DMS53 treated with DMSO at 0.1 percent for 48 hours (cell line): ENCODE measurements around the gene NFASC.

Experiments
- DNase-seq: peaks from one replicate; lab custom pipeline; 2025; ENCODE audit not compliant: unreplicated experiment; lab: John Stamatoyannopoulos, UW

NFASC gene

GRCh38 chr1:204979306-204979705 lies 108.6 kb downstream of the NFASC start:
- no peak for DNase-seq

GRCh38 chr1:204979891-204980649 lies 109.4 kb downstream of the NFASC start:
- DNase-seq = no peak

GRCh38 chr1:204980840-204981405 lies 110.3 kb downstream of the NFASC start:
- no peak for DNase-seq

DNA sequence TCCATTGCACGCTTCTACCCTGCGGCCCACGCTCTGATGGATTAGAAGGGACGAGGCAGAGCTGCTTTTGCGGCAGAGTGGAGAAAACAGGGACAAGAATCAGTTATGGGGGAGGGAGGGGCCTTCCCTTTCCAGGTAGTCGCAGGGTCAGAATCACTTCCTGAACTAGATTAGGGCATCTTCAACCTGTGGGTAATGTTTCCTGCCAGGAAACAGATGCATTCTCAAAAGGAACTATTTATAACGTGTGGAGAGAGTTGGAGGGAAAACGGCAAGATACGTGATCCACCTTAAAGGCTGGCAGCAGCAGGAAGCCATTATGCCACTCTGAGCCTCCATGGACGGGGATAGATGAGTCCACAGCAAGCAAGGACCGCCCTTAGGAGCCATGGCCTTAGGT lies 112.5 kb downstream of the NFASC start:
- no peak for DNase-seq

- DNase-seq = no peak
Measured at GRCh38 chr1:204983881-204984280, 113.2 kb downstream of the NFASC start.

DNA sequence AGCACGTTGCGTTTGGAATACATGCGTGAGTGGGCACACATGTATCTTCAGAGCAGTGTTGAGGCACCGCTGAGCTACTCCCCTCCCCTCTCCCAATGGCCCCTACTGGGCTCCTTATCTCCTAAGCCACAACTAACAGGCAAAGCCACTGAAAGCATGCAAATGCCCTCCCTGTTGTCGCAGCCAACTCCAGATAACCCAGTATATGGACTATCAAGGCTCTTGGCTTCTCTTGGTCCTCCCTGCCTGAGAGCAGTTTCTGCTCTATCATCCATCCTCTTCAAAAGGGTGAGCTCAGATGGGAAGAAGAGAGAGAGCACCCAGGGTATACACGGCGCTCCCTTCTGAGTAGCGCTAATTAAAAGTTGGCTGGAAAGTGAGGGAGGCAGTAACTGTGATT lies 113.8 kb downstream of the NFASC start:
- DNase-seq = no peak

DNA sequence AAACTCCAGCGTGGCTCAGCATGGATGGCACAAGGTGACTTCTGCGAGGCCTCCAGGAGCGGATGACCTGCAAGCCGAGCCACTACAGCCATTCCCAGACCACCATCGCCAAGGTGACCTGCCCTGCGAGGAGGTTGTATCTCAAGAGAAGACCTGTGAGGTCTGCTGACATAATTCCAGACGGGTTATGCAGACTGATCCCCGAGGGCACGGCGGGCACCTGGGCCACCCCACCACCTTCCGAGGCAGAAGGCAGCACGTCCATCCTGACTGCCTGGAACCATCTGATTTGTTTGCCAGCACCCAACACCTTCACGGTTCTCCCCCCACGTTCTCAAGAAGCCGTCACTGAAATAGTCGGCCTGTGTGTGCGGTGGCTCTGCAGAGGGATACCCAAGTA lies 115.5 kb downstream of the NFASC start:
- no peak for DNase-seq

- no peak for DNase-seq
Measured at GRCh38 chr1:204987689-204988088, 117.0 kb downstream of the NFASC start.

DNA sequence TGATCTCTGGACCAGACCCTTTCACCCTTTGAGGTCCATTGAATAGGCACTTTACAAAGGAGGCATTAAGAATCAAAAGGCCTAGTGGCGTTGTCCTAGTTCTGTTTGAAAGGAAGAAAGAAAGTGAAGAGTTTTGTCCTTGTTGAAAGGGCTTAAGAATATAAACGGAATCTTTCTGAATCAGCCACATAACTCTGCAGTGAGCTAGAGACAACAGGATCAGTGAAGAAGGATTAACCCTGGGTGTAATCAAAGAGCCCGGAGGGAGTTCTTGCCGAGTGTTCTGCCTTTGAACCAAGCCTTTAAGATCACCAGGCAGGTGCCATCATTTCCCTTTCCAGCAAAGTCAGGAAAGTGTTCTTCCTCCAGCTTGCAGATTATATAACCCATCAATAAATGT lies 117.5 kb downstream of the NFASC start:
- DNase-seq = no peak

GRCh38 chr1:204989266-204990058 lies 118.8 kb downstream of the NFASC start:
- DNase-seq = peak; percentile 86

- DNase-seq = no peak
Measured at GRCh38 chr1:204990059-204990664, 119.5 kb downstream of the NFASC start.

GRCh38 chr1:204990721-204991341 lies 120.2 kb downstream of the NFASC start:
- DNase-seq = no peak

DNA sequence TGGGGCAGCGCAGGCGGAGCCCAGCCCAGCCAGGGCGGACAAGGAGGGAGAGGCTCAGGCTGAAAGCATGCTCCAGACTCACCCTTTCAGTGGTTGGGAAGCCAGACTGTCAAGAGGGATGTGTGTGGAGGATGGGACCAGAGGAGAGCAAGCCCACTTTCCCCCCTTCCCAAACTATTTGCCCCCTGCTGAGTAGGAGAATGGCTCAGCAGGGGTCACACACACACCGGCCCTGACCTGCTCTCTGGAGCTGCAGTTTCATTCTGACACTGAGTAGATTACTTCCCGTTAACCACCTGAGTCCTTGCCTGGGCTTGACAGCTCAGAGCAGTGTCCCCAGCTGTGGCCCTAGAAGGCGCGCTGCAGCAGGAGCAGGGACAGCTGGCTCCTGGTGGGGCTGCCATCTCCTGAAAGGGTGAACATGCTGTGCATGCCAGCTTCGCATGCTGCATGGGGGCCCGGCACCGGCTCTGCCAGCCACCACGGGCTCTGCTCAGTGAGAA lies 120.7 kb downstream of the NFASC start:
- DNase-seq = no peak

DNA sequence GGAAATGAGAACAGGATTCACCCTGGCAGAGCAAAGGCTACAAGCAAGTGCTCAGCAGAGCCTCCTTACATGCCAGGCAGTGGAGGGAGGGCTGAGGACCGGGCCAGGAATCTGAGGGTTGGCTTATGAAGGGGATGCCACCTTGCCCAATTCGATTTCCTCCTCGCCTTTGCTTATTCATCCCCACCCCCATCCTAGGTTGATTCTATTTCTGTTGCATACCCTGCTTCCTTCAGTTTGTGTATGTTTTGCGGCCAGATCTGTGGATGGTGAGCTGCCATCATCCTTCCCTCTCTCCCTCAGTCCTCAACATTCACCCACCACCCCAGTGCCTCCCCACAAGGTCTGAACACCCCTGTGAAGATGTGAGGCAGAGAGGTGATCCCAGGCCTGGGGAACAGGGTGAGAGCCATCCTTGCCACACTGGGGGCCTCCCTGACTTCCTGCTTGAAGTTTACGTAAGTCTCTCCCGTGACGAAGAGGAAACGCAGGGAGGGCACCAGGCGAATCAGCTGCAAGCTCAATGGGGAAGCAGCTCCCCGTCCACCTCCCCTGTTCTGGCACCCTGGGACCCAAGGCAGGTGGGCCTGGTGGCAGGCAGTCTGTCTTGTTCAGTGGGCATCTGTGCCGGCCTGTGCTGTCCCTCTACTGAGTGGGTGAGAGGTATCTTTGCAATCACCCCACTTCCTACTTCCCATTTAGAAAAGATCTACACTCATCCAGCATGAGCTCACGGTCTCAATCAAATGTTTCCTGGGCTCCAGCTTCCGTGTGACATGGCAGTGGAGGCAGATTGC lies 121.7 kb downstream of the NFASC start:
- DNase-seq = no peak

DNA sequence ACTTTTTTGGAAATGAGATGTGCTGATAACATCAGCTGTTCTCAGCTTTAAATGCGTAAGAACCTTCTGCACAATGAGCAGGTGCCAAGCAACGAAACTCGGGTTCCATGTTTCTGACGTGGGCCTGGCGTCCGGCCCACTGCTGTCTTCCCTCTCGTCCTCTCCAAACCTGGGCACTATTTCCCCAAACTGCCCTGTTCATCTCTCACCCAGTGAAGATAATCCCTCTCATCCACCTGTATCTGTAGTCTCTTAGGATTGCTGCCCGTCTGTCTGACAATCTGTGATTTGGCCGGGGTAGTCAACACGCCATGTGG lies 122.3 kb downstream of the NFASC start:
- no peak for DNase-seq

DNA sequence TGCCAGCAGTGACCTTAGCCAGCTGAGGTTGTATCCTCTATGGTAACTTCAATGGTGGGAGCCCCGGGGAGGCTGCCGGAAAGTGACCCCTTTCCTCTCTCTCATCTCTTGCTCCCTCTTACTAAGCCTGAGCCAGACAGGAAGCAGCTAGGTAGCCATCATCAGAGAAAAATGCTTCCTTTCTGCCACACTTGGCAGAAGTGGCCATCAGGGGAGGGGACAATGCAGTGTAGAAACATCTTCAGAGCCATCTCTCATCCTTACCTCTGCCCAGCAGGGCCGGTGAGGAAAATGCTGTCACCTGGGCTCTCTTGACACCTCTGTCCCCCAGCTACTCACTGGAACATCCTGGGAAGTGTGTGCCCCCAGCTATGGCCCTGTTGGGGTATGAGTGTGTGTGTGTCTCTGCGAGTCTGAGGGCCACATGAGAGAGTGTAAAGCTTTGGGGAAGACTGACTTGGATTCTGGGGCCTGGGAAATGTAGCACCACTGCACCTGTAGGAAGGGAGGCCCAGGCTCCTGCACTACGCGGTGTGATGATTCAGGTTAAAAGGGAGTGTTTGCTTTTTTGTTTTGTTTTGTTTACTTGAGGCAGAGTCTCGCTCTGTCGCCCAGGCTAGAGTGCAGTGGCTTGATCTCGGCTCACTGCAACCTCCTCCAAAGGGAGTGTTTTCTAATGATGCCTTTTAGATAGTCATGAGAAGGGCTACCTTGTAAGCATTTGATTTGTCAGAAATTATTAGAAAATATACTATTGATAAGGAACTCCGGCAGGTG lies 123.6 kb downstream of the NFASC start:
- peak; percentile 12 for DNase-seq

DNA sequence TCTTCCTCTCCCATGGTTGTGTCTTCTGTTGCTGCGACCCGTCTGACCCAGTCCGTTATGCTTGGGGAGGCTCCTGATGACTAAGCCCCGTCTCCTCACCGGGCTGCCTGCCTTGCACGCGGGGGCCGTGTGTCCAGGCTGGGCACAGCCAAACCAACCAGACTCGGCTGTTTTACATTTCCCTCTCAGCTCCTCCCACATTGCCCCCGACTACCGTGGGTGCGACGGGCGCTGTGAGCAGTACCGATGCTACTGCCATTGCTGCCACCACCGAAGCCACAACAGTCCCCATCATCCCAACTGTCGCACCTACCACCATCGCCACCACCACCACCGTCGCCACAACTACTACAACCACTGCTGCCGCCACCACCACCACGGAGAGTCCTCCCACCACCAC lies 126.3 kb downstream of the NFASC start:
- no peak for DNase-seq

DNA sequence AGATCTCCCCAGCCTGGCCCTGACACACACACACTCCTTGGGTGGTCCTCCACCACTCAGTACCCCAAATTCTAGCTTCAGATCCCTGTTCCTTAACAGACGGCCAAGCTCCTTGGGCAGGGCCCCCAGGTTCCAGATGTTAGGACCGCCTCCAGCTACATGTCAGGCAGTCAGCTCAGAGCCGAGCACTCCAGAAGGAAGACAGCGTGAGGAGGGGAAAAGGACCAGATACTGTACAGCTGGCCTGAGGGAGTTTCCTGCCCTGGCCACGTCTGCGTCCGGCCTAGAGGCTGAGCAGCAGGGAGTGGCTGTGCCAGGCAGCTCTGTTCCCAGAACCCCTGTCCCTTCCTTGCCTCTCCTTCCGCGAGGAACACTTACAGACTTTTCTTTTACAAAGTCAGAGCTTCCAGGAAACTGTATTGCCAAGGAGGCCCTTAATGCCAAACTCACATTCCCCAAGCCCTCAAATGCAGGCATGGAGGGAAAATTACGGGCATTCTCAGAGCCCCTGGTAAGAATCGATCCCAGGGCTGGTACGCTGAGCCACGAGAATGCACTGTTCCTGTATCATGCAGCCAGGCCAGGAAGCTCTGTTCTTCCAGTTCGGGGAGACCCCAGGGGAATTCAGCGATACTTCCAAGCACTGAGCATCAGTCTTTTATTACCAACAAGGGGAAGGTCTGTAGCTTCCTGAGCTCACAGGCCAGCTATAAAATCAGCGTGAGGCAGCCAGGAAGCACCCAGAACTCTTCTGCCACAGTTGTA lies 127.1 kb downstream of the NFASC start:
- no peak for DNase-seq

GRCh38 chr1:205001162-205001561 lies 130.5 kb downstream of the NFASC start:
- no peak for DNase-seq
